HUES6 (cell line): Measurements from ENCODE around the gene UPF3B.

Source experiments
- H3K27ac ChIP-seq: 2 replicates; pipeline ENCODE4 v1.7.0; 2013; ENCODE audit warnings: low read depth, mild to moderate bottlenecking, low read length, inconsistent platforms
- H3K27me3 ChIP-seq: 2 replicates; pipeline ENCODE4 v1.6.1; 2013; ENCODE audit warnings: low read length; ENCODE audit not compliant: control insufficient read depth, insufficient read depth
- H3K36me3 ChIP-seq: 2 replicates; pipeline ENCODE4 v1.6.1; 2013; ENCODE audit warnings: low read length; ENCODE audit not compliant: control insufficient read depth, insufficient read depth
- H3K4me1 ChIP-seq: 2 replicates; pipeline ENCODE4 v1.6.1; 2013; ENCODE audit warnings: low read length; ENCODE audit not compliant: control insufficient read depth, insufficient read depth
- H3K4me3 ChIP-seq: 2 replicates; pipeline ENCODE4 v1.5.1; 2013; ENCODE audit warnings: low read depth, low read length
- H3K9ac ChIP-seq: one replicate; pipeline ENCODE4 v1.6.1; 2013; ENCODE audit warnings: mild to moderate bottlenecking, low read length
- H3K9me3 ChIP-seq: 2 replicates; pipeline ENCODE4 v1.6.1; 2013; ENCODE audit warnings: low read depth, low read length; ENCODE audit not compliant: control insufficient read depth, insufficient read depth

Gene UPF3B

GRCh38 chrX:119880552-119881437 is 28.0 kb upstream of the UPF3B start:
- no peak overlapping the region for H3K27ac ChIP-seq
- H3K4me1 ChIP-seq: peaks cover 3% of the 10 kb centered on the region; the same call in 1 of the 2 replicates
- no peak overlapping the region for H3K4me3 ChIP-seq
- peaks cover 13% of the 10 kb centered on the region for H3K36me3 ChIP-seq
- H3K9ac ChIP-seq: peak overlapping the region; percentile 38
- no peaks in the 10 kb centered on the region; the same call in 1 of the 2 replicates for H3K9me3 ChIP-seq
- H3K27me3 ChIP-seq: no peaks in the 10 kb centered on the region

- peaks cover 3% of the 10 kb centered on the region; the same call in 1 of the 2 replicates for H3K4me1 ChIP-seq
- H3K9ac ChIP-seq: no peak overlapping the region
- no peak overlapping the region for H3K4me3 ChIP-seq
- H3K27ac ChIP-seq: no peak overlapping the region
- no peaks in the 10 kb centered on the region; the same call in 1 of the 2 replicates for H3K9me3 ChIP-seq
- H3K36me3 ChIP-seq: peaks cover 13% of the 10 kb centered on the region
- no peaks in the 10 kb centered on the region for H3K27me3 ChIP-seq
These were observed 27.3 kb upstream of the UPF3B start for GRCh38 chrX:119880076-119880475.

GRCh38 chrX:119878740-119879139 is 26.0 kb upstream of the UPF3B start:
- Histone ChIP-seq H3K27me3 (no peaks in the 10 kb centered on the region), H3K9me3 (no peaks in the 10 kb centered on the region; the same call in 1 of the 2 replicates), H3K4me1 (peaks cover 3% of the 10 kb centered on the region; the same call in 1 of the 2 replicates)

GRCh38 chrX:119871599-119872395 is 19.0 kb upstream of the UPF3B start, which contains the start of the genes NDUFA1 and RNF113A:
TSS of gene NDUFA1 (plus strand) at chrX:119871832. CDS start at chrX:119871912, 80 bp downstream.
TSS of gene RNF113A (minus strand) at chrX:119871733. CDS start at chrX:119871613, 120 bp downstream.
- Histone ChIP-seq H3K36me3 (peaks cover 13% of the 10 kb centered on the region), H3K4me1 (no peaks in the 10 kb centered on the region), H3K27ac (peak within 1 kb of the TSS; percentile 64; the same call in 1 of the 2 replicates), H3K9ac (peak within 1 kb of the TSS; percentile 85), H3K9me3 (peaks cover 3% of the 10 kb centered on the region; the same call in 1 of the 2 replicates), H3K27me3 (no peaks in the 10 kb centered on the region), H3K4me3 (peak within 1 kb of the TSS; percentile 69)

More at GRCh38 chrX:119878740-119879139, 26.0 kb upstream of the UPF3B start:
- Histone ChIP-seq H3K4me3 (no peak overlapping the region), H3K9ac (no peak overlapping the region), H3K27ac (no peak overlapping the region), H3K36me3 (peaks cover 17% of the 10 kb centered on the region)

- peak overlapping the region; percentile 69 for H3K4me3 ChIP-seq
- peaks cover 8% of the 10 kb centered on the region; the same call in 1 of the 2 replicates for H3K36me3 ChIP-seq
- no peak overlapping the region for H3K27ac ChIP-seq
- H3K27me3 ChIP-seq: no peaks in the 10 kb centered on the region
- H3K4me1 ChIP-seq: no peaks in the 10 kb centered on the region
- peaks cover 3% of the 10 kb centered on the region; the same call in 1 of the 2 replicates for H3K9me3 ChIP-seq
- H3K9ac ChIP-seq: peak overlapping the region; percentile 85
These were observed 18.5 kb upstream of the UPF3B start for GRCh38 chrX:119871245-119871598.

GRCh38 chrX:119870626-119871131 is 17.9 kb upstream of the UPF3B start:
- H3K27ac ChIP-seq: no peak overlapping the region

GRCh38 chrX:119853444-119853843 is 681 bp upstream of the UPF3B start:
- H3K36me3 ChIP-seq: peaks cover 27% of the 10 kb centered on the region
- H3K27ac ChIP-seq: peak overlapping the region; percentile 54; the same call in 1 of the 2 replicates
- no peaks in the 10 kb centered on the region for H3K4me1 ChIP-seq
- peak overlapping the region; percentile 47 for H3K9ac ChIP-seq
- H3K27me3 ChIP-seq: no peaks in the 10 kb centered on the region
- H3K4me3 ChIP-seq: peak overlapping the region; percentile 64
- H3K9me3 ChIP-seq: peaks cover 6% of the 10 kb centered on the region; the same call in 1 of the 2 replicates

More at GRCh38 chrX:119870626-119871131, 17.9 kb upstream of the UPF3B start:
- peaks cover 5% of the 10 kb centered on the region; the same call in 1 of the 2 replicates for H3K36me3 ChIP-seq
- H3K4me3 ChIP-seq: peak overlapping the region; percentile 69
- H3K9me3 ChIP-seq: peaks cover 3% of the 10 kb centered on the region; the same call in 1 of the 2 replicates
- H3K9ac ChIP-seq: peak overlapping the region; percentile 85
- H3K27me3 ChIP-seq: no peaks in the 10 kb centered on the region
- H3K4me1 ChIP-seq: no peaks in the 10 kb centered on the region

- Histone ChIP-seq H3K4me3 (no peak overlapping the region), H3K27ac (no peak overlapping the region), H3K4me1 (no peaks in the 10 kb centered on the region), H3K9ac (no peak overlapping the region), H3K36me3 (peaks cover 84% of the 10 kb centered on the region), H3K9me3 (no peaks in the 10 kb centered on the region; the same call in 1 of the 2 replicates), H3K27me3 (no peaks in the 10 kb centered on the region)
These were observed 18.9 kb downstream of the UPF3B start for GRCh38 chrX:119833905-119834304.

GRCh38 chrX:119828446-119828845 is 24.3 kb downstream of the UPF3B start:
- Histone ChIP-seq H3K27ac (no peak overlapping the region), H3K4me3 (no peak overlapping the region), H3K36me3 (peaks cover 41% of the 10 kb centered on the region), H3K9ac (no peak overlapping the region), H3K27me3 (no peaks in the 10 kb centered on the region), H3K9me3 (no peaks in the 10 kb centered on the region; the same call in 1 of the 2 replicates), H3K4me1 (no peaks in the 10 kb centered on the region)

GRCh38 chrX:119826399-119826959 is 26.3 kb downstream of the UPF3B start:
- H3K4me3 ChIP-seq: no peak overlapping the region
- no peak overlapping the region for H3K9ac ChIP-seq
- H3K4me1 ChIP-seq: no peaks in the 10 kb centered on the region
- no peaks in the 10 kb centered on the region for H3K27me3 ChIP-seq
- peaks cover 22% of the 10 kb centered on the region for H3K36me3 ChIP-seq
- no peak overlapping the region for H3K27ac ChIP-seq
- H3K9me3 ChIP-seq: no peaks in the 10 kb centered on the region; the same call in 1 of the 2 replicates
